ENCODE data around the gene SNTA1.

- no peak for TF ChIP-seq CTCF (IDR thresholded peaks at IDR 0.05; ENCODE audit: control extremely low read depth in 1 of 3, insufficient read depth in 1 of 3, low read depth in 1 of 3, low read length in 3 of 3)
- TF ChIP-seq MAX (IDR thresholded peaks at IDR 0.05): no peak
- TF ChIP-seq POLR2AphosphoS5 (IDR thresholded peaks at IDR 0.05; ENCODE audit: low read depth, low read length): no peak
- no peak for TF ChIP-seq SP1 (IDR thresholded peaks at IDR 0.05; ENCODE audit: low read depth, low read length)
- TF ChIP-seq POLR2A (IDR thresholded peaks at IDR 0.05; ENCODE audit: control extremely low read depth in 1 of 2, low read depth in 2 of 2, low read length in 2 of 2): no peak
Measured at GRCh38 chr20:33438481-33438880, 5.1 kb downstream of the SNTA1 start.

Measured in H1 (cell line).